HG03039 (cell line): ENCODE results near the gene TMPRSS12.
A peak's percentile ranks its signal among the peaks of the same experiment; 100 is the strongest.
"Not testable (repeated sequence)": the region's sequence is repeated elsewhere in the genome, so short reads cannot be mapped to it uniquely, and the experiment has no call there.

ENCODE experiments used
- ATAC-seq: cut with Tn5 transposase; IDR thresholded peaks from one replicate; pipeline ENCODE4 v1.9.1; 2021; ENCODE audit warnings: mild to moderate bottlenecking, moderate library complexity; ENCODE audit not compliant: unreplicated experiment

Gene TMPRSS12

GRCh38 chr12:50855679-50856078 lies 13.0 kb downstream of the TMPRSS12 start:
- ATAC-seq = not testable (repeated sequence)

- ATAC-seq = no peak
These were observed 17.0 kb downstream of the TMPRSS12 start for GRCh38 chr12:50859621-50860310.

- ATAC-seq = no peak
These were observed 19.6 kb downstream of the TMPRSS12 start for GRCh38 chr12:50862316-50862715.

GRCh38 chr12:50865266-50865665 lies 22.5 kb downstream of the TMPRSS12 start:
- ATAC-seq = no peak

- ATAC-seq = not testable (repeated sequence)
These were observed 26.2 kb downstream of the TMPRSS12 start for GRCh38 chr12:50868881-50869280.

GRCh38 chr12:50882563-50882962 lies 39.8 kb downstream of the TMPRSS12 start:
- ATAC-seq = no peak

- ATAC-seq = no peak
These were observed 44.5 kb downstream of the TMPRSS12 start for GRCh38 chr12:50887191-50887590.

GRCh38 chr12:50888666-50889065 lies 45.9 kb downstream of the TMPRSS12 start:
- ATAC-seq = no peak

- ATAC-seq = no peak
These were observed 51.5 kb downstream of the TMPRSS12 start for GRCh38 chr12:50894241-50894640.

GRCh38 chr12:50901685-50902113 lies 59.0 kb downstream of the TMPRSS12 start:
- no peak for ATAC-seq

GRCh38 chr12:50908479-50908878 lies 65.8 kb downstream of the TMPRSS12 start:
- not testable (repeated sequence) for ATAC-seq

GRCh38 chr12:50912361-50912760 lies 69.6 kb downstream of the TMPRSS12 start:
- ATAC-seq = not testable (repeated sequence)

- no peak for ATAC-seq
These were observed 70.5 kb downstream of the TMPRSS12 start for GRCh38 chr12:50913224-50913623.

- no peak for ATAC-seq
These were observed 72.3 kb downstream of the TMPRSS12 start for GRCh38 chr12:50914872-50915484.

GRCh38 chr12:50916292-50916691 lies 73.6 kb downstream of the TMPRSS12 start:
- ATAC-seq = no peak

- no peak for ATAC-seq
These were observed 76.0 kb downstream of the TMPRSS12 start for GRCh38 chr12:50918584-50919316.

- no peak for ATAC-seq
These were observed 80.1 kb downstream of the TMPRSS12 start for GRCh38 chr12:50922820-50923219.

- no peak for ATAC-seq
These were observed 80.8 kb downstream of the TMPRSS12 start for GRCh38 chr12:50923361-50924130.

GRCh38 chr12:50924131-50924438 lies 81.4 kb downstream of the TMPRSS12 start:
- no peak for ATAC-seq

- peak; percentile 82 for ATAC-seq
These were observed 82.0 kb downstream of the TMPRSS12 start for GRCh38 chr12:50924439-50925341.
